ENCODE measurements around the gene MIPEP. TPM values are rescaled to one million over a fixed set of nuclear protein-coding genes. Genes with fewer than 3 reads are reported as not detected.

The MIPEP gene
- polyA plus RNA-seq, 1 donor from 2014 or later, result 9.1 TPM

DNA sequence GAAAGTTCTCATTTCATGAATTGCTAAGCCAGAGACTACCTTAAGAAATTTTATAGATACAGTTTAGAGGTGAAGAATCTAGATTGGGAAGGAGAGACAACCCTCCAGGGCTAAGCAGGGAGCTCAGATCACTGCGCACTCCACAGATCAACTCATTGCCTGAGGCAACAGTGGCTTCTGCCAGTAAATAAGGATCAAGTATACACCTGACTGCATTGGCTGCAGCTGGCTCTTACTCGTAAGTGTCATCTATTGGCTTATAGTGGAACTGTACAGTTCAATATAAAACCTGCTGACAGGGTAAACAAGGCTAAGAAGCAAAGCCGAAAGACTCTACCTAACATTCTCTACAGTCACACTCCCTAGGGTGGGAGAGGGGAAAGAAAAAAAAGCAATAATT lies 26.1 kb upstream of the MIPEP start:
- no peak for TF ChIP-seq TAF1 (IDR thresholded peaks at IDR 0.05; ENCODE audit: low read depth)
- TF ChIP-seq EZH2 (IDR thresholded peaks at IDR 0.05; ENCODE audit: borderline replicate concordance, insufficient read depth, low read length, poor library complexity, severe bottlenecking), result no peak
- Histone ChIP-seq H2AFZ (ENCODE audit: low read depth, low read length) (no peak overlapping the region), H3K4me2 (ENCODE audit: low read length) (no peak overlapping the region), H3K4me3 (ENCODE audit: low read length) (no peak overlapping the region), H3K36me3 (ENCODE audit: insufficient read depth, low read length) (no peaks in the 10 kb centered on the region), H3K27ac (ENCODE audit: low read length) (no peak overlapping the region), H4K20me1 (ENCODE audit: insufficient read depth) (no peaks in the 10 kb centered on the region), H3K27me3 (ENCODE audit: insufficient read depth, low read depth, low read length) (no peaks in the 10 kb centered on the region), H3K9me3 (ENCODE audit: low read length) (no peaks in the 10 kb centered on the region), H3K79me2 (replicated peaks; ENCODE audit: insufficient read depth, low read length) (no peaks in the 10 kb centered on the region), H3K9me2 (ENCODE audit: insufficient read depth, low read length) (no peaks in the 10 kb centered on the region), H3F3A (ENCODE audit: insufficient read depth, low read length, poor library complexity, severe bottlenecking) (no peaks in the 10 kb centered on the region), H3K9ac (ENCODE audit: low read length) (no peak overlapping the region)

DNA sequence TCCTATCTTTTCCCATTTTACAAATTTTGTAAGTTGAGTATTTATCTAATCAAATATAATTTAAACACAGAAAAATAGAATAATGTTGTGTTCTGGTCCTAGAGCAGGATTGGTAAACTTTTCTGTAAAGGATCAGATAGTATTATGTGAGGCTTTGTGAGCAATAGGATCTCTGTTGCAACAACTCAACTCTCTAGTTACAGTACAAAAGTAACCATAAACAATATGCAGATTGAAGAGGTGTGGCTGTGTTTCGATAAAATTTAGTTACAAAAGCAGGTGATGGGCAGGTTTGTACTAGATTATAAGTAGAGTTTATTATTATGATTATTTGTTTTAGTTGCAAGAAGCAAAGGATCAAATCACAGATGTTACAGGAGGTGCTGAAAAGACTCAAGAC lies 23.3 kb upstream of the MIPEP start:
- H2AFZ ChIP-seq (ENCODE audit: low read depth, low read length), result no peak overlapping the region
- no peak overlapping the region for H3K27ac ChIP-seq (ENCODE audit: low read length)
- no peaks in the 10 kb centered on the region for H3K79me2 ChIP-seq (replicated peaks; ENCODE audit: insufficient read depth, low read length)
- no peaks in the 10 kb centered on the region for H3K36me3 ChIP-seq (ENCODE audit: insufficient read depth, low read length)
- H3F3A ChIP-seq (ENCODE audit: insufficient read depth, low read length, poor library complexity, severe bottlenecking), result no peaks in the 10 kb centered on the region
- TF ChIP-seq TAF1 (IDR thresholded peaks at IDR 0.05; ENCODE audit: low read depth) (no peak), EP300 (conservative IDR thresholded peaks at IDR 0.05; ENCODE audit: poor library complexity, severe bottlenecking) (no peak), MXI1 (conservative IDR thresholded peaks at IDR 0.05; ENCODE audit: poor library complexity, severe bottlenecking) (no peak), SMC3 (conservative IDR thresholded peaks at IDR 0.05; ENCODE audit: poor library complexity) (no peak), RAD21 (conservative IDR thresholded peaks at IDR 0.05) (no peak), EZH2 (IDR thresholded peaks at IDR 0.05; ENCODE audit: borderline replicate concordance, insufficient read depth, low read length, poor library complexity, severe bottlenecking) (no peak), POLR2AphosphoS5 (IDR thresholded peaks at IDR 0.05) (no peak)
- TF ChIP-seq, protein P1, sequence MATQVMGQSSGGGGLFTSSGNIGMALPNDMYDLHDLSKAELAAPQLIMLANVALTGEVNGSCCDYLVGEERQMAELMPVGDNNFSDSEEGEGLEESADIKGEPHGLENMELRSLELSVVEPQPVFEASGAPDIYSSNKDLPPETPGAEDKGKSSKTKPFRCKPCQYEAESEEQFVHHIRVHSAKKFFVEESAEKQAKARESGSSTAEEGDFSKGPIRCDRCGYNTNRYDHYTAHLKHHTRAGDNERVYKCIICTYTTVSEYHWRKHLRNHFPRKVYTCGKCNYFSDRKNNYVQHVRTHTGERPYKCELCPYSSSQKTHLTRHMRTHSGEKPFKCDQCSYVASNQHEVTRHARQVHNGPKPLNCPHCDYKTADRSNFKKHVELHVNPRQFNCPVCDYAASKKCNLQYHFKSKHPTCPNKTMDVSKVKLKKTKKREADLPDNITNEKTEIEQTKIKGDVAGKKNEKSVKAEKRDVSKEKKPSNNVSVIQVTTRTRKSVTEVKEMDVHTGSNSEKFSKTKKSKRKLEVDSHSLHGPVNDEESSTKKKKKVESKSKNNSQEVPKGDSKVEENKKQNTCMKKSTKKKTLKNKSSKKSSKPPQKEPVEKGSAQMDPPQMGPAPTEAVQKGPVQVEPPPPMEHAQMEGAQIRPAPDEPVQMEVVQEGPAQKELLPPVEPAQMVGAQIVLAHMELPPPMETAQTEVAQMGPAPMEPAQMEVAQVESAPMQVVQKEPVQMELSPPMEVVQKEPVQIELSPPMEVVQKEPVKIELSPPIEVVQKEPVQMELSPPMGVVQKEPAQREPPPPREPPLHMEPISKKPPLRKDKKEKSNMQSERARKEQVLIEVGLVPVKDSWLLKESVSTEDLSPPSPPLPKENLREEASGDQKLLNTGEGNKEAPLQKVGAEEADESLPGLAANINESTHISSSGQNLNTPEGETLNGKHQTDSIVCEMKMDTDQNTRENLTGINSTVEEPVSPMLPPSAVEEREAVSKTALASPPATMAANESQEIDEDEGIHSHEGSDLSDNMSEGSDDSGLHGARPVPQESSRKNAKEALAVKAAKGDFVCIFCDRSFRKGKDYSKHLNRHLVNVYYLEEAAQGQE (IDR thresholded peaks at IDR 0.05; ENCODE audit: borderline replicate concordance), result no peak
- TF ChIP-seq, protein P2, sequence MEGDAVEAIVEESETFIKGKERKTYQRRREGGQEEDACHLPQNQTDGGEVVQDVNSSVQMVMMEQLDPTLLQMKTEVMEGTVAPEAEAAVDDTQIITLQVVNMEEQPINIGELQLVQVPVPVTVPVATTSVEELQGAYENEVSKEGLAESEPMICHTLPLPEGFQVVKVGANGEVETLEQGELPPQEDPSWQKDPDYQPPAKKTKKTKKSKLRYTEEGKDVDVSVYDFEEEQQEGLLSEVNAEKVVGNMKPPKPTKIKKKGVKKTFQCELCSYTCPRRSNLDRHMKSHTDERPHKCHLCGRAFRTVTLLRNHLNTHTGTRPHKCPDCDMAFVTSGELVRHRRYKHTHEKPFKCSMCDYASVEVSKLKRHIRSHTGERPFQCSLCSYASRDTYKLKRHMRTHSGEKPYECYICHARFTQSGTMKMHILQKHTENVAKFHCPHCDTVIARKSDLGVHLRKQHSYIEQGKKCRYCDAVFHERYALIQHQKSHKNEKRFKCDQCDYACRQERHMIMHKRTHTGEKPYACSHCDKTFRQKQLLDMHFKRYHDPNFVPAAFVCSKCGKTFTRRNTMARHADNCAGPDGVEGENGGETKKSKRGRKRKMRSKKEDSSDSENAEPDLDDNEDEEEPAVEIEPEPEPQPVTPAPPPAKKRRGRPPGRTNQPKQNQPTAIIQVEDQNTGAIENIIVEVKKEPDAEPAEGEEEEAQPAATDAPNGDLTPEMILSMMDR (IDR thresholded peaks at IDR 0.05; ENCODE audit: poor library complexity, severe bottlenecking), result no peak
- H3K4me3 ChIP-seq (ENCODE audit: low read length), result no peak overlapping the region
- no peaks in the 10 kb centered on the region for H3K27me3 ChIP-seq (ENCODE audit: insufficient read depth, low read depth, low read length)
- H4K20me1 ChIP-seq (ENCODE audit: insufficient read depth), result no peaks in the 10 kb centered on the region
- no peak overlapping the region for H3K4me2 ChIP-seq (ENCODE audit: low read length)
- no peaks in the 10 kb centered on the region for H3K9me2 ChIP-seq (ENCODE audit: insufficient read depth, low read length)
- H3K9me3 ChIP-seq (ENCODE audit: low read length), result no peaks in the 10 kb centered on the region
- no peak overlapping the region for H3K9ac ChIP-seq (ENCODE audit: low read length)

DNA sequence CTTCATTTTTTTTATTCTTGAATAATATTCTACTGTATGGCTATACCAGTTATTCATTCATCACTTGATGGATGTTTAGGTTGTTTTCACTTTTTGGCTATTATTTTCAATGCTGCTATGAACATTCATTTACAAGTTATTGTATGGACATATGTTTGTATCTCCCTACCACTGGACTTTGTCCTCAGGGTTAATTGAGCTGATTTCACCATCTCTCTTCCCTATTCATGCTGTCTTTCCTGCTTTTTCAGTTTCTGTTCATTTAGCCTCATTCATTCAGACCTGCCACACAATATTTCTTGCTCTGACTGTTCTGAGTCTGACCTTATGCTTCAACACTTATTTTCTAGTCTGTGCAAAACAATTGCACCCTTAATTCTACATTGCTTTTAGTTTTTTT lies 20.4 kb upstream of the MIPEP start:
- Histone ChIP-seq H3K27me3 (ENCODE audit: insufficient read depth, low read depth, low read length) (no peaks in the 10 kb centered on the region), H3K27ac (ENCODE audit: low read length) (no peak overlapping the region), H3K9me2 (ENCODE audit: insufficient read depth, low read length) (no peaks in the 10 kb centered on the region), H2AFZ (ENCODE audit: low read depth, low read length) (no peak overlapping the region), H3K36me3 (ENCODE audit: insufficient read depth, low read length) (no peaks in the 10 kb centered on the region), H3K79me2 (replicated peaks; ENCODE audit: insufficient read depth, low read length) (no peaks in the 10 kb centered on the region), H3K9me3 (ENCODE audit: low read length) (no peaks in the 10 kb centered on the region), H3K4me2 (ENCODE audit: low read length) (no peak overlapping the region), H3K9ac (ENCODE audit: low read length) (no peak overlapping the region), H3K4me3 (ENCODE audit: low read length) (no peak overlapping the region), H4K20me1 (ENCODE audit: insufficient read depth) (no peaks in the 10 kb centered on the region), H3F3A (ENCODE audit: insufficient read depth, low read length, poor library complexity, severe bottlenecking) (no peaks in the 10 kb centered on the region)
- TF ChIP-seq, protein P2 (IDR thresholded peaks at IDR 0.05; ENCODE audit: poor library complexity, severe bottlenecking), result no peak
- TF ChIP-seq MXI1 (conservative IDR thresholded peaks at IDR 0.05; ENCODE audit: poor library complexity, severe bottlenecking) (no peak), POLR2AphosphoS5 (IDR thresholded peaks at IDR 0.05) (no peak), TAF1 (IDR thresholded peaks at IDR 0.05; ENCODE audit: low read depth) (no peak), SMC3 (conservative IDR thresholded peaks at IDR 0.05; ENCODE audit: poor library complexity) (no peak), EZH2 (IDR thresholded peaks at IDR 0.05; ENCODE audit: borderline replicate concordance, insufficient read depth, low read length, poor library complexity, severe bottlenecking) (no peak), EP300 (conservative IDR thresholded peaks at IDR 0.05; ENCODE audit: poor library complexity, severe bottlenecking) (no peak), RAD21 (conservative IDR thresholded peaks at IDR 0.05) (no peak)
- TF ChIP-seq, protein P1 (IDR thresholded peaks at IDR 0.05; ENCODE audit: borderline replicate concordance), result no peak

Data from neural cell (in vitro differentiated cells).